ENCODE measurements around the gene LAGE3.

LAGE3 gene

GRCh38 chrX:154478728-154479622, at the start of gene LAGE3:
LAGE3 (minus strand) TSS chrX:154479281; CDS start chrX:154478915, 366 bp downstream.
- DNase-seq (ENCODE audit: low spot score): peak; percentile 88

- peak; percentile 80 for DNase-seq (ENCODE audit: low spot score)
Observed at GRCh38 chrX:154526901-154527675, 48.0 kb upstream of the LAGE3 start.

- DNase-seq (ENCODE audit: low spot score): no peak
Observed at GRCh38 chrX:154525606-154526490, 46.8 kb upstream of the LAGE3 start.

GRCh38 chrX:154519389-154519788, 40.3 kb upstream of the LAGE3 start:
- DNase-seq (ENCODE audit: low spot score): no peak

- no peak for DNase-seq (ENCODE audit: low spot score)
Observed at GRCh38 chrX:154517101-154517781, 38.2 kb upstream of the LAGE3 start.

GRCh38 chrX:154516656-154517100, 37.6 kb upstream of the LAGE3 start:
- DNase-seq (ENCODE audit: low spot score): peak; percentile 32

GRCh38 chrX:154515966-154516655, 37.0 kb upstream of the LAGE3 start, which contains the start of gene FAM3A:
FAM3A (minus strand) TSS chrX:154516232; CDS start chrX:154515772, 460 bp downstream.
- peak; percentile 84 for DNase-seq (ENCODE audit: low spot score)

GRCh38 chrX:154515090-154515965, 36.2 kb upstream of the LAGE3 start:
- DNase-seq (ENCODE audit: low spot score): peak; percentile 47

GRCh38 chrX:154513716-154514115, 34.6 kb upstream of the LAGE3 start:
- no peak for DNase-seq (ENCODE audit: low spot score)

- no peak for DNase-seq (ENCODE audit: low spot score)
Observed at GRCh38 chrX:154512879-154513553, 33.9 kb upstream of the LAGE3 start.

- no peak for DNase-seq (ENCODE audit: low spot score)
Observed at GRCh38 chrX:154511761-154512160, 32.7 kb upstream of the LAGE3 start.

GRCh38 chrX:154509455-154509854, 30.4 kb upstream of the LAGE3 start:
- DNase-seq (ENCODE audit: low spot score): no peak

GRCh38 chrX:154508384-154508745, 29.3 kb upstream of the LAGE3 start:
- no peak for DNase-seq (ENCODE audit: low spot score)

- no peak for DNase-seq (ENCODE audit: low spot score)
Observed at GRCh38 chrX:154507673-154508383, 28.7 kb upstream of the LAGE3 start.

GRCh38 chrX:154506483-154507332, 27.6 kb upstream of the LAGE3 start:
- no peak for DNase-seq (ENCODE audit: low spot score)

GRCh38 chrX:154505734-154506133, 26.7 kb upstream of the LAGE3 start:
- no peak for DNase-seq (ENCODE audit: low spot score)

GRCh38 chrX:154502989-154503388, 23.9 kb upstream of the LAGE3 start:
- no peak for DNase-seq (ENCODE audit: low spot score)
